DND-41 (cell line): ENCODE results near the gene RYR2.
"Not testable (repeated sequence)": the region's sequence is repeated elsewhere in the genome, so short reads cannot be mapped to it uniquely, and the experiment has no call there.

Source experiments
- ATAC-seq: fragments of 200-7000 bp; cut with Tn5 transposase; 3 replicates; pipeline ENCODE4 v1.9.1; 2021; ENCODE audit warnings: low read depth; ENCODE audit not compliant: insufficient read depth
- DNase-seq: peaks from one replicate; pipeline ENCODE4 v3.0.0-alpha.2; 2020
- H2AFZ ChIP-seq: 2 replicates; pipeline ENCODE4 v1.6.0; 2012; ENCODE audit warnings: low read depth, low read length
- H3K27ac ChIP-seq: 2 replicates; pipeline ENCODE4 v1.5.1; 2012; ENCODE audit warnings: low read length, inconsistent platforms
- H3K27me3 ChIP-seq: fragments of 200-600 bp; sonication (generic); 2 replicates; pipeline ENCODE4 v1.6.0; 2012; ENCODE audit warnings: low read length, mild to moderate bottlenecking, inconsistent platforms; ENCODE audit not compliant: insufficient read depth, poor library complexity
- H3K36me3 ChIP-seq: 2 replicates; pipeline ENCODE4 v1.5.1; 2012; ENCODE audit warnings: low read length, inconsistent platforms; ENCODE audit not compliant: insufficient read depth
- H3K4me1 ChIP-seq: 2 replicates; pipeline ENCODE4 v1.5.1; 2012; ENCODE audit warnings: mild to moderate bottlenecking, low read length; ENCODE audit not compliant: insufficient read depth
- H3K4me2 ChIP-seq: 2 replicates; pipeline ENCODE4 v1.6.0; 2012; ENCODE audit warnings: mild to moderate bottlenecking, moderate library complexity, low read length, inconsistent platforms; ENCODE audit not compliant: insufficient read depth
- H3K4me3 ChIP-seq, 2 experiments: fragments of 200-600 bp in 1 of 2; shearing (Covaris generic) in 1 of 2; 2 replicates each; pipeline ENCODE4 v1.5.1; 2012 to 2016; ENCODE audit warnings: inconsistent platforms in 2 of 2, low read length in 2 of 2, mild to moderate bottlenecking in 2 of 2, low read depth in 1 of 2, moderate library complexity in 1 of 2
- H3K79me2 ChIP-seq: 2 replicates; pipeline ENCODE4 v1.6.0; 2012; ENCODE audit warnings: low read length, inconsistent platforms; ENCODE audit not compliant: insufficient read depth
- H3K9ac ChIP-seq: 2 replicates; pipeline ENCODE4 v1.6.0; 2012; ENCODE audit warnings: low read depth, mild to moderate bottlenecking, inconsistent platforms, low read length, moderate library complexity
- H3K9me3 ChIP-seq: 2 replicates; pipeline ENCODE4 v1.5.1; 2012; ENCODE audit warnings: low read length, moderate library complexity, mild to moderate bottlenecking, inconsistent platforms; ENCODE audit not compliant: insufficient read depth, severe bottlenecking
- H4K20me1 ChIP-seq: 2 replicates; pipeline ENCODE4 v1.6.0; 2012; ENCODE audit warnings: low read length; ENCODE audit not compliant: insufficient read depth
- EZH2 ChIP-seq: IDR thresholded peaks from 3 replicates; pipeline ENCODE4 v1.6.1; 2012; ENCODE audit warnings: borderline replicate concordance, low read depth, mild to moderate bottlenecking, moderate library complexity, low read length, inconsistent platforms; ENCODE audit not compliant: severe bottlenecking
- TF ChIP-seq, protein P1 (sequence below): IDR thresholded peaks from 2 replicates; pipeline ENCODE4 v1.5.1; 2012; ENCODE audit warnings: borderline replicate concordance, low read length, moderate library complexity, mild to moderate bottlenecking; ENCODE audit not compliant: poor library complexity, severe bottlenecking; ENCODE audit errors: extremely low read depth

Gene RYR2

DNA sequence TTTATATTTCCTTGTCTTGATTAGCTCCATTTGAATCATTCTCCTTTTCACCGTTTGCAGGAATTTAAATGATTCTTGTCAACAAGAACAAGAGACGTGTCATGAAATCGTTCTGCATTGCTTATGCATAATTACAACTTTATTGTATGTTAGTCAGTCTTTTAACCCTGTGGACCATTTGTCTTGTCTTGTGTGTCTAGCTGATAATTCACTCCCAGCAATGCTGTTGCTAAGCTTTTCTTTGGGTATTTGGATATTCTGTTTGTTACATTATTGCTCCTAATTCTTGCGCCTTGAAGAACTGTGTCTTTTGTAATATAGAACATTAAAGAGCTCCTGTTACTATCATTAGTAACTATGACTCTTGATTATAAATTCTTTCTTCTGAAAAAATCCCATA, 311.9 kb downstream of the RYR2 start:
- H3K4me1 ChIP-seq = no peaks in the 10 kb centered on the region
- no peak overlapping the region for H2AFZ ChIP-seq
- H3K9ac ChIP-seq = no peak overlapping the region
- no peaks in the 10 kb centered on the region for H3K79me2 ChIP-seq
- no peak overlapping the region for H3K4me3 ChIP-seq
- DNase-seq (no peak), ATAC-seq (no peak)
- H3K27ac ChIP-seq = no peak overlapping the region
- 0 out of 2 replicates have a peak, but pooled peaks cover 2% of the 10 kb centered on the region for H4K20me1 ChIP-seq
- H3K4me2 ChIP-seq = no peak overlapping the region
- no peaks in the 10 kb centered on the region for H3K9me3 ChIP-seq
- no peaks in the 10 kb centered on the region for H3K36me3 ChIP-seq
- TF ChIP-seq, protein P1, sequence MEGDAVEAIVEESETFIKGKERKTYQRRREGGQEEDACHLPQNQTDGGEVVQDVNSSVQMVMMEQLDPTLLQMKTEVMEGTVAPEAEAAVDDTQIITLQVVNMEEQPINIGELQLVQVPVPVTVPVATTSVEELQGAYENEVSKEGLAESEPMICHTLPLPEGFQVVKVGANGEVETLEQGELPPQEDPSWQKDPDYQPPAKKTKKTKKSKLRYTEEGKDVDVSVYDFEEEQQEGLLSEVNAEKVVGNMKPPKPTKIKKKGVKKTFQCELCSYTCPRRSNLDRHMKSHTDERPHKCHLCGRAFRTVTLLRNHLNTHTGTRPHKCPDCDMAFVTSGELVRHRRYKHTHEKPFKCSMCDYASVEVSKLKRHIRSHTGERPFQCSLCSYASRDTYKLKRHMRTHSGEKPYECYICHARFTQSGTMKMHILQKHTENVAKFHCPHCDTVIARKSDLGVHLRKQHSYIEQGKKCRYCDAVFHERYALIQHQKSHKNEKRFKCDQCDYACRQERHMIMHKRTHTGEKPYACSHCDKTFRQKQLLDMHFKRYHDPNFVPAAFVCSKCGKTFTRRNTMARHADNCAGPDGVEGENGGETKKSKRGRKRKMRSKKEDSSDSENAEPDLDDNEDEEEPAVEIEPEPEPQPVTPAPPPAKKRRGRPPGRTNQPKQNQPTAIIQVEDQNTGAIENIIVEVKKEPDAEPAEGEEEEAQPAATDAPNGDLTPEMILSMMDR = no peak
- TF ChIP-seq EZH2 = no peak
- no peaks in the 10 kb centered on the region for H3K27me3 ChIP-seq

DNA sequence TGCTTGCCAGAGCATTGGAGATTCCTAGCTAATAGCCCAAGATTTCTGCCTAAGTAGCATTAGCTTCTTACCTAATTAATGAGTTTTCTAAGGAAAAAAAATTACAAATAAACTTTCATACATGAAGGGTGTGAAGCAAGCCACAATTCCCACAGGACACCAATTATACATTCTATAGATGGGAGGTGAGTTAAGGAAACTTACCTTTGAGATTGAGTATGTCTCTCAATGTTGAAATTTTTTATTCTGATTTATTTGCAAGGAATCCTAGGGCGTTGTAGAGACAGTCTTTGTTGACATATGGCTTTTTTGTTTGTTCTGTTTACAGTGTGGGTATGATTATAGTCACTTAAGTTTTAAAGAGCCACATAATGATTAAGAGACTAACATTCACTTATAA, 313.0 kb downstream of the RYR2 start:
- no peak for TF ChIP-seq EZH2
- TF ChIP-seq, protein P1 = no peak
- 0 out of 2 replicates have a peak, but pooled peaks cover 2% of the 10 kb centered on the region for H4K20me1 ChIP-seq
- no peaks in the 10 kb centered on the region for H3K79me2 ChIP-seq
- no peaks in the 10 kb centered on the region for H3K36me3 ChIP-seq
- no peak overlapping the region for H2AFZ ChIP-seq
- no peak for ATAC-seq
- H3K4me1 ChIP-seq = no peaks in the 10 kb centered on the region
- H3K27me3 ChIP-seq = no peaks in the 10 kb centered on the region
- no peak overlapping the region for H3K4me3 ChIP-seq
- no peak overlapping the region for H3K27ac ChIP-seq
- no peak overlapping the region for H3K4me2 ChIP-seq
- no peak overlapping the region for H3K9ac ChIP-seq
- H3K9me3 ChIP-seq = no peaks in the 10 kb centered on the region
- DNase-seq = no peak

DNA sequence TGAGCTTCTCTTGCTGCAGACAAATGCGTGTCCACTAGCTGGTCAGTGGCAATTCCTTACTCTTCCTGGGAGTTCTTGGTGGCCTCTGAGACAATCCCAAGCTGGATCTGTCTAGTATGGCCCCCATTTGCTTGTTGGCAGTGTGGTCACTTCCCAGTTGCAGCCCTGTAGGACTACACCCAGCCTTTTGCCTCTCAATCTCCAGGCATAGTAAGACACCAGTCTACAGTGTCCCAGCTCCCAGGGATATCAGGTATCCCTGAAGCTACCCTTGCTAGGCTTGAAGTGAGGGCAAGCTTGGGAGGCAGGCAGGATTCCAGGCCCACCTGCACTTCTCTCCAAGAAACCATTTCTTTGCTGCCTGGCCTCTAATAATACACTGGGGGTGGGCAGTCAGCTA, 316.6 kb downstream of the RYR2 start:
- Histone ChIP-seq H3K27ac (no peak overlapping the region), H3K79me2 (no peaks in the 10 kb centered on the region), H2AFZ (no peak overlapping the region), H3K36me3 (no peaks in the 10 kb centered on the region), H3K4me3 (no peak overlapping the region), H4K20me1 (0 out of 2 replicates have a peak, but pooled peaks cover 2% of the 10 kb centered on the region), H3K9me3 (no peaks in the 10 kb centered on the region), H3K4me1 (no peaks in the 10 kb centered on the region), H3K27me3 (no peaks in the 10 kb centered on the region), H3K4me2 (no peak overlapping the region), H3K9ac (no peak overlapping the region)
- no peak for DNase-seq
- TF ChIP-seq, protein P1 = no peak
- TF ChIP-seq EZH2 = no peak
- no peak for ATAC-seq

DNA sequence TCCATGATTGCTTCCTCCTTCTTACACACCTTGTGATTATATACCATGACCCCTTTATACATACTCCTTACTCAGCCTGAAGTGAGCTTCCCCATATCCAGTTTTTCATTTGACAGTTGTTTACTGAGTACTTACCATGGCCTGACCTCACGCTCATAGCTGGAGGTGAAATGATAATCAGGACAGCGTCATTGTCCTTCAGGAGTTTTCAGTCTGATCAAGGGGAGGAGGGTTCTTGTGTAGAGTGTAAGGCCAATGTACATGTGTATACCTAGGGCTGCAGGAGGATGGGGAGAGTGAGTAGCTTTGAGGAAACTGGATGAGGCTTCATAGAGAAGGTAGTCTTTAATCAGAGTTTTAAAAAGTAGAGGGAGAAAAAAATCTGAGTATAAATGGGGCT, 325.8 kb downstream of the RYR2 start:
- TF ChIP-seq, protein P1 = no peak
- no peak for TF ChIP-seq EZH2
- H3K4me2 ChIP-seq = no peak overlapping the region
- no peaks in the 10 kb centered on the region for H3K4me1 ChIP-seq
- H3K9me3 ChIP-seq = no peaks in the 10 kb centered on the region
- no peak overlapping the region for H2AFZ ChIP-seq
- no peak overlapping the region for H3K4me3 ChIP-seq
- no peak overlapping the region for H3K27ac ChIP-seq
- no peaks in the 10 kb centered on the region for H4K20me1 ChIP-seq
- no peak for DNase-seq
- no peaks in the 10 kb centered on the region for H3K36me3 ChIP-seq
- no peaks in the 10 kb centered on the region for H3K79me2 ChIP-seq
- no peak for ATAC-seq
- no peaks in the 10 kb centered on the region for H3K27me3 ChIP-seq
- H3K9ac ChIP-seq = no peak overlapping the region

DNA sequence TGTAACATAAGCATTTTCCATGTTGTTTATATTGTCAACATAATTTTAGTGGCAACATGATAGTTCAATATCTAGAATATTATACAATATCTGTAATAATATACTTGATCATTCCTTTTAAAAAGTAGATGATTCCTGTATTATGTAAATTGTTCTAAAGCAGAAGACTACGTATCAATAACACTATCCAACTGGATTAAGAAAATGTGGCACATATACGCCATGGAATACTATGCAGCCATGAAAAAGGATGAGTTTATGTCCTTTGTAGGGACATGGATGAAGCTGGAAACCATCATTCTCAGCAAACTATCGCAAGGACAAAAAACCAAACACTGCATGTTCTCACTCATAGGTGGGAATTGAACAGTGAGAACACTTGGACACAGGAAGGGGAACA, 329.5 kb downstream of the RYR2 start:
- DNase-seq, H3K79me2 ChIP-seq, H3K9me3 ChIP-seq, H3K4me1 ChIP-seq, H3K9ac ChIP-seq, H3K27ac ChIP-seq, H4K20me1 ChIP-seq, ATAC-seq, H3K4me3 ChIP-seq, H3K27me3 ChIP-seq, H3K4me2 ChIP-seq, H3K36me3 ChIP-seq, H2AFZ ChIP-seq: not testable (repeated sequence)
